ENCODE measurements around the gene MRFAP1. TPM values are rescaled to one million over a fixed set of nuclear protein-coding genes. Genes with fewer than 3 reads are reported as not detected.

The MRFAP1 gene
- total RNA-seq, 2 donors from 2014 or later: 214 to 274 TPM

GRCh38 chr4:6612961-6613675 lies 27.4 kb upstream of the MRFAP1 start:
- H3K9ac ChIP-seq (ENCODE audit: low read depth in 2 of 2, low read length in 2 of 2): no peak overlapping the region
- TF ChIP-seq CTCF (IDR thresholded peaks at IDR 0.05): no peak
- intact Hi-C loops (cut with DNase I): no loop called here
- no peak for DNase-seq
- H3K36me3 ChIP-seq: peaks cover 7% of the 10 kb centered on the region
- H3K27ac ChIP-seq: no peak overlapping the region
- no peak overlapping the region for H3K4me3 ChIP-seq
- no peaks in the 10 kb centered on the region for H3K9me3 ChIP-seq
- no peaks in the 10 kb centered on the region for H3K27me3 ChIP-seq
- H3K4me1 ChIP-seq: no peaks in the 10 kb centered on the region

GRCh38 chr4:6613676-6614651 lies 26.5 kb upstream of the MRFAP1 start:
- no peak for TF ChIP-seq CTCF (IDR thresholded peaks at IDR 0.05)

GRCh38 chr4:6614701-6615230 lies 25.7 kb upstream of the MRFAP1 start:
- intact Hi-C loops (cut with DNase I): no loop called here

More at GRCh38 chr4:6613676-6614651, 26.5 kb upstream of the MRFAP1 start:
- Histone ChIP-seq H3K27ac (no peak overlapping the region), H3K4me3 (no peak overlapping the region), H3K9me3 (no peaks in the 10 kb centered on the region), H3K27me3 (no peaks in the 10 kb centered on the region), H3K4me1 (no peaks in the 10 kb centered on the region), H3K9ac (ENCODE audit: low read depth in 2 of 2, low read length in 2 of 2) (no peak overlapping the region), H3K36me3 (peaks cover 7% of the 10 kb centered on the region)
- intact Hi-C loops (cut with DNase I): no loop called here
- DNase-seq: no peak

GRCh38 chr4:6616087-6616995 lies 24.1 kb upstream of the MRFAP1 start:
- DNase-seq: no peak
- Histone ChIP-seq H3K9ac (ENCODE audit: low read depth in 2 of 2, low read length in 2 of 2) (no peak overlapping the region), H3K36me3 (peaks cover 7% of the 10 kb centered on the region), H3K4me3 (no peak overlapping the region), H3K27ac (no peak overlapping the region), H3K27me3 (no peaks in the 10 kb centered on the region), H3K9me3 (no peaks in the 10 kb centered on the region), H3K4me1 (no peaks in the 10 kb centered on the region)
- TF ChIP-seq CTCF (IDR thresholded peaks at IDR 0.05): no peak
- intact Hi-C loops (cut with DNase I): no loop called here

More at GRCh38 chr4:6614701-6615230, 25.7 kb upstream of the MRFAP1 start:
- Histone ChIP-seq H3K27ac (no peak overlapping the region), H3K4me1 (no peaks in the 10 kb centered on the region), H3K9me3 (no peaks in the 10 kb centered on the region), H3K36me3 (peaks cover 7% of the 10 kb centered on the region), H3K4me3 (no peak overlapping the region), H3K9ac (ENCODE audit: low read depth in 2 of 2, low read length in 2 of 2) (no peak overlapping the region), H3K27me3 (no peaks in the 10 kb centered on the region)
- no peak for DNase-seq
- TF ChIP-seq CTCF (IDR thresholded peaks at IDR 0.05): no peak

Measured in colonic mucosa (tissue), 4 donors.